Cardiac fibroblast (primary cell): ENCODE measurements around the gene OXTR.

ENCODE experiments used
- DNase-seq, 2 donors: peaks; one replicate each; pipeline versions ENCODE4 v3.0.0 to v3.0.0-alpha.2; 2010; ENCODE audit warnings: low read depth in 2 of 2
- H3K4me3 ChIP-seq, 2 donors: replicated peaks in 1 of 2; 1 replicate in 1 of 2; 2 replicates in 1 of 2; pipeline ENCODE4 v1.5.1; 2011; ENCODE audit warnings: low read depth in 2 of 2, low read length in 2 of 2, mild to moderate bottlenecking in 2 of 2, moderate library complexity in 1 of 2
- CTCF ChIP-seq: IDR thresholded peaks from one replicate; pipeline ENCODE4 v1.5.1; 2011; ENCODE audit warnings: low read depth, mild to moderate bottlenecking, low read length, inconsistent platforms

The OXTR gene

GRCh38 chr3:8768364-8769087 lies 887 bp downstream of the OXTR start:
- no peak for TF ChIP-seq CTCF
- DNase-seq = peak in 1 of 2 donors; percentile 23
- peak overlapping the region; percentile 52 to 62 for H3K4me3 ChIP-seq

- DNase-seq = peak in 1 of 2 donors; percentile 24
- H3K4me3 ChIP-seq = peak overlapping the region; percentile 52 to 62
- no peak for TF ChIP-seq CTCF
These were observed 1.6 kb downstream of the OXTR start for GRCh38 chr3:8767667-8768363.

- TF ChIP-seq CTCF = no peak
- no peak overlapping the region for H3K4me3 ChIP-seq
- DNase-seq = no peak
These were observed 2.2 kb downstream of the OXTR start for GRCh38 chr3:8767256-8767666.

GRCh38 chr3:8766148-8766547 lies 3.3 kb downstream of the OXTR start:
- no peak for TF ChIP-seq CTCF
- H3K4me3 ChIP-seq = no peak overlapping the region

GRCh38 chr3:8765528-8765927 lies 3.9 kb downstream of the OXTR start:
- no peak overlapping the region for H3K4me3 ChIP-seq
- no peak for TF ChIP-seq CTCF
- no peak for DNase-seq

More at GRCh38 chr3:8766148-8766547, 3.3 kb downstream of the OXTR start:
- DNase-seq = no peak

GRCh38 chr3:8764528-8764927 lies 4.9 kb downstream of the OXTR start:
- H3K4me3 ChIP-seq = no peak overlapping the region
- DNase-seq = no peak
- no peak for TF ChIP-seq CTCF
